Liver (tissue), 9 donors: Measurements from ENCODE around the gene DAPK2. TPM values are rescaled to one million over a fixed set of nuclear protein-coding genes. Genes with fewer than 3 reads are reported as not detected.
A peak's percentile ranks its signal among the peaks of the same experiment; 100 is the strongest.

Experiments used
- DNase-seq: peaks from one replicate; pipeline ENCODE4 v3.0.0-alpha.2; 2017; ENCODE audit warnings: low spot score
- H3K27ac ChIP-seq, 2 donors: one replicate each; pipeline ENCODE4 v1.7.0; 2013; ENCODE audit warnings: inconsistent platforms in 2 of 2, low read length in 2 of 2, control low read depth in 1 of 2, low read depth in 1 of 2, mild to moderate bottlenecking in 1 of 2
- H3K27me3 ChIP-seq, 4 donors: one replicate each; pipeline versions ENCODE4 v1.6.1 to v1.7.0; 2013; ENCODE audit warnings: low read length in 3 of 4, inconsistent platforms in 1 of 4, mild to moderate bottlenecking in 1 of 4, moderate library complexity in 1 of 4; ENCODE audit not compliant: control insufficient read depth in 4 of 4, insufficient read depth in 4 of 4
- H3K36me3 ChIP-seq, 4 donors: one replicate each; pipeline versions ENCODE4 v1.6.1 to v1.7.0; 2013; ENCODE audit warnings: low read length in 3 of 4, mild to moderate bottlenecking in 3 of 4, low read depth in 1 of 4, moderate library complexity in 1 of 4; ENCODE audit not compliant: control insufficient read depth in 4 of 4, insufficient read depth in 3 of 4
- H3K4me1 ChIP-seq, 4 donors: one replicate each; pipeline versions ENCODE4 v1.6.1 to v1.7.0; 2013; ENCODE audit warnings: low read length in 3 of 4, mild to moderate bottlenecking in 3 of 4, moderate library complexity in 1 of 4; ENCODE audit not compliant: control insufficient read depth in 4 of 4, insufficient read depth in 4 of 4
- H3K4me3 ChIP-seq, 3 donors: one replicate each; pipeline versions ENCODE4 v1.6.1 to v1.7.0; 2013; ENCODE audit warnings: low read length in 3 of 3, control low read depth in 1 of 3, low read depth in 1 of 3, mild to moderate bottlenecking in 1 of 3
- H3K9ac ChIP-seq, 2 donors: one replicate each; pipeline ENCODE4 v1.7.0; 2013; ENCODE audit warnings: low read length in 2 of 2, mild to moderate bottlenecking in 2 of 2, moderate library complexity in 2 of 2, control low read depth in 1 of 2, low read depth in 1 of 2
- H3K9me3 ChIP-seq, 4 donors: one replicate each; pipeline versions ENCODE4 v1.6.1 to v1.7.0; 2013; ENCODE audit warnings: low read length in 3 of 4; ENCODE audit not compliant: control insufficient read depth in 4 of 4
- EGR1 ChIP-seq, 2 donors: IDR thresholded peaks; 2 replicates each; pipeline ENCODE4 v1.6.1; 2016 to 2018; ENCODE audit warnings: antibody characterized with exemption in 2 of 2, low read depth in 2 of 2
- FOXA2 ChIP-seq: IDR thresholded peaks from 2 replicates; pipeline ENCODE4 v1.6.1; 2016; ENCODE audit warnings: antibody characterized with exemption
- HNF4A ChIP-seq, 2 donors: conservative IDR thresholded peaks; 2 replicates each; pipeline ENCODE4 v1.6.1; 2016; ENCODE audit warnings: antibody characterized with exemption in 2 of 2, mild to moderate bottlenecking in 2 of 2
- HNF4G ChIP-seq: IDR thresholded peaks from 2 replicates; pipeline ENCODE4 v1.6.1; 2016; ENCODE audit warnings: antibody characterized with exemption
- RAD21 ChIP-seq, 2 donors: IDR thresholded peaks; 2 replicates each; pipeline ENCODE4 v1.6.1; 2016; ENCODE audit warnings: antibody characterized with exemption in 2 of 2, mild to moderate bottlenecking in 2 of 2
- RXRA ChIP-seq, 2 donors: IDR thresholded peaks; 2 replicates each; pipeline ENCODE4 v1.6.1; 2017 to 2018; ENCODE audit warnings: antibody characterized with exemption in 2 of 2, mild to moderate bottlenecking in 1 of 2
- SP1 ChIP-seq: IDR thresholded peaks from 2 replicates; pipeline ENCODE4 v1.6.1; 2018; ENCODE audit warnings: antibody characterized with exemption, mild to moderate bottlenecking
- WGBS: extraction: QIAGEN DNeasy Blood & Tissue Kit; methylation state at CpG from one replicate; pipeline ENCODE4 v1.1.7; 2013; 5-methylcytosine and 5-hydroxymethylcytosine counted together
- polyA plus RNA-seq, 2 donors: library from polyadenylated mRNA; stranded (reverse) in 1 of 2; unstranded in 1 of 2; fragments of 200-250 nt in 1 of 2; fragments of >200 nt in 1 of 2; fragmentation: Nextera tagmentation in 1 of 2; extraction: Ambion mirVana in 1 of 2; gene quantifications; one replicate each; pipeline versions ENCODE4 v1.2.1 to v1.2.3, GENCODE V29; 2013 to 2015
- total RNA-seq, 2 donors: library from RNA; depleted of rRNA; stranded (reverse); fragments of >200 nt; gene quantifications; one replicate each; pipeline ENCODE4 v1.2.3, GENCODE V29; 2014
- TF ChIP-seq, protein P1 (sequence below): IDR thresholded peaks from 2 replicates; pipeline ENCODE4 v1.6.1; 2016; ENCODE audit warnings: antibody characterized with exemption, mild to moderate bottlenecking
- TF ChIP-seq, protein P2 (sequence below): fragments of 150-350 bp; IDR thresholded peaks from 2 replicates; pipeline ENCODE4 v1.5.1; 2017; ENCODE audit warnings: improper control_type of control experiment, low read depth, low read length; ENCODE audit not compliant: missing input control
- TF ChIP-seq, protein P3 (sequence below): IDR thresholded peaks from 2 replicates; pipeline ENCODE4 v1.6.1; 2016; ENCODE audit warnings: antibody characterized with exemption
- donor health status: healthy.
- donor health status: healthy.
- donor health status: healthy.
- donor health status: healthy.
- donor health status: healthy.

The DAPK2 gene
- total and polyA plus RNA-seq, 4 donors, result 1.0 to 3.6 (median 1.1) TPM

DNA sequence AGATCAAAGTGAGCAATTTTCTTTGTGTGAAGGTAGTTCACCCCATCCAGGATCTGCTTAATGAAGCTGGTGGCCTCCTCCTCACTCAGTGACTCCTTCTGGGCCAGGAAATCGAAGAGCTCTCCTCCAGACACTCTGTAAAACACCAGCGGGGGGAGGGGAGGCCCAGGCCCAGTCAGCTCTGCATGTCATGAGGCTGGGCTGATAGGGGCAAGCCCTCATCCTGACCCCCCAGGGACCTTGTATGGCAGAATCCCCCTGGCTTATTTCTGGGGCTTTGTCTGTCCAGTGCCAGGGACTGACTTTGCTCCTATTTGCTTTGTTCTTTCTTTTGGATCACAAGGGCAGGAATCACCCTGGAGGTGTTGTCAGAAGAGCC lies 74.9 kb downstream of the DAPK2 start:
- TF ChIP-seq HNF4A (conservative IDR thresholded peaks at IDR 0.05) (no peak), HNF4G (no peak)
- no peaks in the 10 kb centered on the region for H3K36me3 ChIP-seq
- peaks cover 8 to 28% (median 18%) of the 10 kb centered on the region in 4 donors for H3K4me1 ChIP-seq
- H3K27me3 ChIP-seq, result no peaks in the 10 kb centered on the region
- DNase-seq, result no peak
- no peaks in the 10 kb centered on the region for H3K9me3 ChIP-seq
- H3K9ac ChIP-seq, result no peak overlapping the region
- 85% methylated on average over 2 of the region's 2 CpGs for WGBS
- no peak overlapping the region for H3K27ac ChIP-seq
- H3K4me3 ChIP-seq, result no peak overlapping the region

DNA sequence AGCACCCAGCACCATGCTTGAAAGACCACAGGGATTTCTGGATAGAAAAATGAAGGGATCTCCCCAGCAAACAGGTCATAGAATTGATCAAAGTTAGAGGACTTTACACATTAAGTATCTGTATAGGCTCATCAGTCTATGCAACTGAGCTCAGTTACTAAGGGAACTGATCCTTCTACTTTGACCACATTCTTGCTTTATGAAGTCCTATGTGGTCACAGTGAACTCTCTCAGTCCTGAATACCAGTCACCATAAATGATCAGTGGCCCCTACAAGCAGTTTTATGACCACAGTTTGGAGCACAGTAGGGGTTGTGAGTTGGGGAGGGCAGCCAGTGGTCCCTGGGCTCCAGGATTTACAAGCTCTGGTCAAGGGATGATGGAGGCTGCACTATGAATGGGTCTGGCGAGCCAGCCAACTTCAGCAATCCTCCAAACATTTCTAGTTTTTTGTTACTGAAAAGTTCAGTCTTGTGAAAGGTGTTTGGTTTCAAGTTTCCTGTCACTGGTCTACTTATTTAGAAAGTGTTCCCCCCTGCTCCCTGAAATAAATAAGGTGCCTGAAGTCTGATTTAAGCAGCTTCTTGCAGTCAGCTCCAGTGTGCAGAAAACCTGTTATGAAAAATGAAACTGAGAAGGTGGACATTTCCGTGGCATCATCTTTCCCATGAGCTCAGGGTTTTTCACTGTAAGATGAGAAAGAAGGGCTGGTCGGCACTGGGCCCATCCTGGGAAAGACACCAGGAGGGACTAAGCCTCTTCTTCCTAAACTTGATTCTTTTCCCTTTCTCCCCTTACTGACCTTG lies 75.5 kb downstream of the DAPK2 start:
- no peak for DNase-seq
- Histone ChIP-seq H3K27me3 (no peaks in the 10 kb centered on the region), H3K36me3 (no peaks in the 10 kb centered on the region), H3K4me3 (no peak overlapping the region), H3K9ac (no peak overlapping the region), H3K4me1 (peaks cover 8 to 28% (median 18%) of the 10 kb centered on the region in 4 donors), H3K27ac (peak overlapping the region; percentile 66 to 79), H3K9me3 (no peaks in the 10 kb centered on the region)
- TF ChIP-seq HNF4G (no peak), FOXA2 (no peak), HNF4A (conservative IDR thresholded peaks at IDR 0.05) (no peak), RAD21 (IDR thresholded peaks at IDR 0.05) (no peak), EGR1 (IDR thresholded peaks at IDR 0.05; ENCODE audit: low read depth in 2 of 2) (no peak), SP1 (no peak), RXRA (IDR thresholded peaks at IDR 0.05) (no peak)
- TF ChIP-seq, protein P1, sequence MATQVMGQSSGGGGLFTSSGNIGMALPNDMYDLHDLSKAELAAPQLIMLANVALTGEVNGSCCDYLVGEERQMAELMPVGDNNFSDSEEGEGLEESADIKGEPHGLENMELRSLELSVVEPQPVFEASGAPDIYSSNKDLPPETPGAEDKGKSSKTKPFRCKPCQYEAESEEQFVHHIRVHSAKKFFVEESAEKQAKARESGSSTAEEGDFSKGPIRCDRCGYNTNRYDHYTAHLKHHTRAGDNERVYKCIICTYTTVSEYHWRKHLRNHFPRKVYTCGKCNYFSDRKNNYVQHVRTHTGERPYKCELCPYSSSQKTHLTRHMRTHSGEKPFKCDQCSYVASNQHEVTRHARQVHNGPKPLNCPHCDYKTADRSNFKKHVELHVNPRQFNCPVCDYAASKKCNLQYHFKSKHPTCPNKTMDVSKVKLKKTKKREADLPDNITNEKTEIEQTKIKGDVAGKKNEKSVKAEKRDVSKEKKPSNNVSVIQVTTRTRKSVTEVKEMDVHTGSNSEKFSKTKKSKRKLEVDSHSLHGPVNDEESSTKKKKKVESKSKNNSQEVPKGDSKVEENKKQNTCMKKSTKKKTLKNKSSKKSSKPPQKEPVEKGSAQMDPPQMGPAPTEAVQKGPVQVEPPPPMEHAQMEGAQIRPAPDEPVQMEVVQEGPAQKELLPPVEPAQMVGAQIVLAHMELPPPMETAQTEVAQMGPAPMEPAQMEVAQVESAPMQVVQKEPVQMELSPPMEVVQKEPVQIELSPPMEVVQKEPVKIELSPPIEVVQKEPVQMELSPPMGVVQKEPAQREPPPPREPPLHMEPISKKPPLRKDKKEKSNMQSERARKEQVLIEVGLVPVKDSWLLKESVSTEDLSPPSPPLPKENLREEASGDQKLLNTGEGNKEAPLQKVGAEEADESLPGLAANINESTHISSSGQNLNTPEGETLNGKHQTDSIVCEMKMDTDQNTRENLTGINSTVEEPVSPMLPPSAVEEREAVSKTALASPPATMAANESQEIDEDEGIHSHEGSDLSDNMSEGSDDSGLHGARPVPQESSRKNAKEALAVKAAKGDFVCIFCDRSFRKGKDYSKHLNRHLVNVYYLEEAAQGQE, result no peak
- TF ChIP-seq, protein P2, sequence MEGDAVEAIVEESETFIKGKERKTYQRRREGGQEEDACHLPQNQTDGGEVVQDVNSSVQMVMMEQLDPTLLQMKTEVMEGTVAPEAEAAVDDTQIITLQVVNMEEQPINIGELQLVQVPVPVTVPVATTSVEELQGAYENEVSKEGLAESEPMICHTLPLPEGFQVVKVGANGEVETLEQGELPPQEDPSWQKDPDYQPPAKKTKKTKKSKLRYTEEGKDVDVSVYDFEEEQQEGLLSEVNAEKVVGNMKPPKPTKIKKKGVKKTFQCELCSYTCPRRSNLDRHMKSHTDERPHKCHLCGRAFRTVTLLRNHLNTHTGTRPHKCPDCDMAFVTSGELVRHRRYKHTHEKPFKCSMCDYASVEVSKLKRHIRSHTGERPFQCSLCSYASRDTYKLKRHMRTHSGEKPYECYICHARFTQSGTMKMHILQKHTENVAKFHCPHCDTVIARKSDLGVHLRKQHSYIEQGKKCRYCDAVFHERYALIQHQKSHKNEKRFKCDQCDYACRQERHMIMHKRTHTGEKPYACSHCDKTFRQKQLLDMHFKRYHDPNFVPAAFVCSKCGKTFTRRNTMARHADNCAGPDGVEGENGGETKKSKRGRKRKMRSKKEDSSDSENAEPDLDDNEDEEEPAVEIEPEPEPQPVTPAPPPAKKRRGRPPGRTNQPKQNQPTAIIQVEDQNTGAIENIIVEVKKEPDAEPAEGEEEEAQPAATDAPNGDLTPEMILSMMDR, result no peak
- TF ChIP-seq, protein P3, sequence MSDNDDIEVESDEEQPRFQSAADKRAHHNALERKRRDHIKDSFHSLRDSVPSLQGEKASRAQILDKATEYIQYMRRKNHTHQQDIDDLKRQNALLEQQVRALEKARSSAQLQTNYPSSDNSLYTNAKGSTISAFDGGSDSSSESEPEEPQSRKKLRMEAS, result no peak
- 81% methylated on average over 3 of the region's 3 CpGs for WGBS
